ENCODE data around the gene GPR137.

GPR137 gene

DNA sequence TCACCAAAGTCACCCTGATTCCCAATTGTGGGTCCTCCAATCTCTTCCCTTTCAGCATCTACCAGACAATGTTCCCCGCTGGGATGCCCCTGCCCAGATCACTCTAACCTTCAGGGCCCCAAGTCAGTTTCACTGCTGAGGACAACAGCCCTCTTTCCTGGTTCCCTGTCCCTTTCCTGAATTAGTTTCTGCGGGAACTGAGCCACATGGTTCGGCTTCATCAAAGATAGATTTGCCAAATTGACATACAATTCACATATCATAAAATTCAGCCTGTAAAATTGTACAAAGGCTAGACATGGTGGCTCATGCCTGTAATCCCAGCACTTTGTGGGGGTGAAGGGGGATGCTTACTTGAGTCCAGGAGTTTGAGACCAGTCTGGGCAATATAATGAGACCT, 42.3 kb downstream of the GPR137 start:
- Histone ChIP-seq H2BK15ac (replicated peaks; ENCODE audit: low read depth) (no peak overlapping the region), H4K5ac (ENCODE audit: low read length) (no peak overlapping the region), H3K9ac (ENCODE audit: low read length) (no peak overlapping the region), H3K4me1 (ENCODE audit: control insufficient read depth, low read depth, low read length) (peaks cover 2% of the 10 kb centered on the region), H4K8ac (ENCODE audit: low read depth, low read length) (no peak overlapping the region), H3K4me3 (ENCODE audit: low read length) (no peak overlapping the region), H3K18ac (ENCODE audit: low read length) (no peak overlapping the region), H3K4me2 (ENCODE audit: low read length) (no peak overlapping the region), H3K23ac (ENCODE audit: low read length) (no peak overlapping the region), H2BK5ac (ENCODE audit: low read length) (no peak overlapping the region), H3K79me2 (ENCODE audit: control insufficient read depth, insufficient read depth, low read length) (no peaks in the 10 kb centered on the region), H3K27ac (ENCODE audit: low read depth, low read length) (no peak overlapping the region), H3K4ac (ENCODE audit: low read depth, low read length) (no peak overlapping the region), H3K79me1 (ENCODE audit: low read length) (no peaks in the 10 kb centered on the region), H3K27me3 (ENCODE audit: insufficient read depth, low read length, poor library complexity) (no peaks in the 10 kb centered on the region), H3K36me3 (ENCODE audit: control insufficient read depth, insufficient read depth, low read length) (no peaks in the 10 kb centered on the region), H2AK5ac (ENCODE audit: low read length) (no peak overlapping the region), H2BK120ac (ENCODE audit: low read depth, low read length) (no peak overlapping the region), H3K56ac (ENCODE audit: low read length) (no peak overlapping the region)
- DNase-seq: no peak
- WGBS (ENCODE audit: extremely low coverage, insufficient coverage, low lambda C conversion rate): no CpG with 5 or more reads among the region's 3 CpGs

DNA sequence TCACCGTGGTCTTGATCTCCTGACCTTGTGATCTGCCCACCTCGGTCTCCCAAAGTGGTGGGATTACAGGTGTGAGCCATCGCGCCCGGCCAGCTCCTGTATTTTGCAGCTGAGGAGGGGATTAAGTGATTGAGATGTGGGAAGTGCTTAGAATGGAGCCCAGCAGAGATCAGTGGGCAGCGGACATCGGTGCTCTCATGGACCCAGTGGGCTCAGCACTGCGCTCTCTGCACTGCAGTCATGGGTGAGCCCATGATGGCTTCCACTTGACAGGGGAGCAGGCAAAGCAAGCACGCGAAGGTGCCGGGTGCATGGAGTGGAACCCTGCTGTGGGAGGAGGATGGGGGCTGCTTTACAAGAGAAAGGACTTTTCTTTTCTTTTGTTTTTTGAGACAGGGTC, 45.2 kb downstream of the GPR137 start:
- DNase-seq: no peak
- no peak overlapping the region for H3K4ac ChIP-seq (ENCODE audit: low read depth, low read length)
- H3K27ac ChIP-seq (ENCODE audit: low read depth, low read length): no peak overlapping the region
- H3K4me1 ChIP-seq (ENCODE audit: control insufficient read depth, low read depth, low read length): peaks cover 2% of the 10 kb centered on the region
- no peak overlapping the region for H3K23ac ChIP-seq (ENCODE audit: low read length)
- H3K4me3 ChIP-seq (ENCODE audit: low read length): no peak overlapping the region
- no peak overlapping the region for H2BK120ac ChIP-seq (ENCODE audit: low read depth, low read length)
- no peak overlapping the region for H3K9ac ChIP-seq (ENCODE audit: low read length)
- H4K8ac ChIP-seq (ENCODE audit: low read depth, low read length): no peak overlapping the region
- no peak overlapping the region for H3K4me2 ChIP-seq (ENCODE audit: low read length)
- H3K79me2 ChIP-seq (ENCODE audit: control insufficient read depth, insufficient read depth, low read length): no peaks in the 10 kb centered on the region
- H3K56ac ChIP-seq (ENCODE audit: low read length): no peak overlapping the region
- H2BK5ac ChIP-seq (ENCODE audit: low read length): no peak overlapping the region
- no peak overlapping the region for H3K18ac ChIP-seq (ENCODE audit: low read length)
- no peaks in the 10 kb centered on the region for H3K27me3 ChIP-seq (ENCODE audit: insufficient read depth, low read length, poor library complexity)
- no peak overlapping the region for H4K5ac ChIP-seq (ENCODE audit: low read length)
- H3K36me3 ChIP-seq (ENCODE audit: control insufficient read depth, insufficient read depth, low read length): no peaks in the 10 kb centered on the region
- no peak overlapping the region for H2BK15ac ChIP-seq (replicated peaks; ENCODE audit: low read depth)
- no CpG with 5 or more reads among the region's 11 CpGs for WGBS (ENCODE audit: extremely low coverage, insufficient coverage, low lambda C conversion rate)
- no peak overlapping the region for H2AK5ac ChIP-seq (ENCODE audit: low read length)
- no peaks in the 10 kb centered on the region for H3K79me1 ChIP-seq (ENCODE audit: low read length)

DNA sequence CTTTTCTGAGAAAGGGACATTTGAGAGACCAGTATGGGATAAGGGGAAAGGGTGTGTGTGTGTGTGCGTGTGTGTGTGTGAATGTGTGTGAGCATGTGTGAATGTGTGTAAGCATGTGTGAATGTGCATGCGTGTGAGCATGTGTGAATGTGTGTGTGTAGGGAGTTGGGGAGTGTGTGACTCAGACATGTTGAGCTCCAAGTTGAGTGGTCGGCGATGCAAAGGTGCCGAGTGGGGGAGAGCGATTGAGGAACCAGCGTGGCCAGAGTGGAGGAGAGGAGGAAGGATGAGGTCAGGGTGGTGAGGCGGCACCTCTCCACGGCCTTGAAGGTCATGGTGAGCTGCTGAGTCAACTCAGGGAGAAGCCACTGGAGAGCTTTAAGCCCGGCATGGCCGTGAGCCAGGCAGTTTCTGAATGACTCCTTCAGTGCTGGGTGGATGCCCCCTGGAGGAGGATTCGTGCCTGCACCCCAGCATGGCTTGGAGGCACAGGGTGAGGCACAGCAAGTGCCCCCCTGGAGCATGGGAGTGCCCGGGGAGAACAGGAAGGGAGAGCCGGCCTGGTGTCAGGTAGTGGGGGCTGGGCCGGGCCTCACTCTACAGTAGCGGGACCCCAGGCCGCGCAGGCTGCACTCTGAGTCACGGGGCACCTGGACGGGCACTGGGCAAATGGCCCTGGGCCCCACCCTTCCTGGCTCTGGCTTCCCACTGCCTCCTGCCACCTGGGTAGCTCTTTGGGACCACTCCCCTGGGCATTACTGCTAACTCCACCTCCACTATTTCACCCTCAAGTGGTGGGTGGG, 46.1 kb downstream of the GPR137 start:
- peaks cover 2% of the 10 kb centered on the region for H3K4me1 ChIP-seq (ENCODE audit: control insufficient read depth, low read depth, low read length)
- H4K8ac ChIP-seq (ENCODE audit: low read depth, low read length): no peak overlapping the region
- H3K9ac ChIP-seq (ENCODE audit: low read length): no peak overlapping the region
- H3K4ac ChIP-seq (ENCODE audit: low read depth, low read length): no peak overlapping the region
- no peak overlapping the region for H2BK15ac ChIP-seq (replicated peaks; ENCODE audit: low read depth)
- H2BK120ac ChIP-seq (ENCODE audit: low read depth, low read length): no peak overlapping the region
- WGBS (ENCODE audit: extremely low coverage, insufficient coverage, low lambda C conversion rate): 100% methylated on average over 1 of the region's 20 CpGs
- no peak overlapping the region for H4K5ac ChIP-seq (ENCODE audit: low read length)
- H3K36me3 ChIP-seq (ENCODE audit: control insufficient read depth, insufficient read depth, low read length): no peaks in the 10 kb centered on the region
- H3K27ac ChIP-seq (ENCODE audit: low read depth, low read length): no peak overlapping the region
- peak; percentile 71 for DNase-seq
- H3K27me3 ChIP-seq (ENCODE audit: insufficient read depth, low read length, poor library complexity): no peaks in the 10 kb centered on the region
- peak overlapping the region; percentile 90 for H2AK5ac ChIP-seq (ENCODE audit: low read length)
- no peak overlapping the region for H2BK5ac ChIP-seq (ENCODE audit: low read length)
- H3K79me2 ChIP-seq (ENCODE audit: control insufficient read depth, insufficient read depth, low read length): no peaks in the 10 kb centered on the region
- H3K23ac ChIP-seq (ENCODE audit: low read length): peak overlapping the region; percentile 66
- H3K4me2 ChIP-seq (ENCODE audit: low read length): no peak overlapping the region
- no peak overlapping the region for H3K18ac ChIP-seq (ENCODE audit: low read length)
- H3K4me3 ChIP-seq (ENCODE audit: low read length): no peak overlapping the region
- H3K56ac ChIP-seq (ENCODE audit: low read length): peak overlapping the region; percentile 79
- H3K79me1 ChIP-seq (ENCODE audit: low read length): no peaks in the 10 kb centered on the region

DNA sequence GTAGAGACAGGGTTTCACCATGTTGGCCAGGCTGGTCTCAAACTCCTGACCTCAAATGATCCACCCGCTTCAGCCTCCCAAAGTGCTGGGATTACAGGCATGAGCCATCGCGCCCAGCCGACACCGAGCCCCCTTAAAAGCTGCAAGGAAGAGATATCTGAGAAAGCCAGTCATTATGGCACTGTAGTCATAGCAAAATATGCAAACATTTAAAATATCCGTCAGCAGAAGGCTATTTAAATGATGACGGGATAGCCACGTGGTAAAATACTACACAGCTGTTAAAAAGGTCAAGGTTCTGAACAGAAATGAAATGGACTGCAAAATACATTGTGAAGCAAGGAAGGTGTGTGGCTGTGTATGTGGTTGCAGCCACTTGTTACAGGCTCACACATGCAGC, 47.9 kb downstream of the GPR137 start:
- no peak overlapping the region for H3K56ac ChIP-seq (ENCODE audit: low read length)
- H2BK120ac ChIP-seq (ENCODE audit: low read depth, low read length): no peak overlapping the region
- H2BK15ac ChIP-seq (replicated peaks; ENCODE audit: low read depth): no peak overlapping the region
- H3K4me3 ChIP-seq (ENCODE audit: low read length): no peak overlapping the region
- no peaks in the 10 kb centered on the region for H3K27me3 ChIP-seq (ENCODE audit: insufficient read depth, low read length, poor library complexity)
- no peak overlapping the region for H2BK5ac ChIP-seq (ENCODE audit: low read length)
- H3K4me2 ChIP-seq (ENCODE audit: low read length): no peak overlapping the region
- H3K79me1 ChIP-seq (ENCODE audit: low read length): no peaks in the 10 kb centered on the region
- no peak overlapping the region for H3K4ac ChIP-seq (ENCODE audit: low read depth, low read length)
- H3K23ac ChIP-seq (ENCODE audit: low read length): no peak overlapping the region
- H3K18ac ChIP-seq (ENCODE audit: low read length): no peak overlapping the region
- no CpG with 5 or more reads among the region's 8 CpGs for WGBS (ENCODE audit: extremely low coverage, insufficient coverage, low lambda C conversion rate)
- no peak for DNase-seq
- peaks cover 2% of the 10 kb centered on the region for H3K4me1 ChIP-seq (ENCODE audit: control insufficient read depth, low read depth, low read length)
- no peak overlapping the region for H3K9ac ChIP-seq (ENCODE audit: low read length)
- no peak overlapping the region for H4K8ac ChIP-seq (ENCODE audit: low read depth, low read length)
- no peak overlapping the region for H4K5ac ChIP-seq (ENCODE audit: low read length)
- H3K36me3 ChIP-seq (ENCODE audit: control insufficient read depth, insufficient read depth, low read length): no peaks in the 10 kb centered on the region
- no peak overlapping the region for H3K27ac ChIP-seq (ENCODE audit: low read depth, low read length)
- H2AK5ac ChIP-seq (ENCODE audit: low read length): no peak overlapping the region
- H3K79me2 ChIP-seq (ENCODE audit: control insufficient read depth, insufficient read depth, low read length): no peaks in the 10 kb centered on the region

DNA sequence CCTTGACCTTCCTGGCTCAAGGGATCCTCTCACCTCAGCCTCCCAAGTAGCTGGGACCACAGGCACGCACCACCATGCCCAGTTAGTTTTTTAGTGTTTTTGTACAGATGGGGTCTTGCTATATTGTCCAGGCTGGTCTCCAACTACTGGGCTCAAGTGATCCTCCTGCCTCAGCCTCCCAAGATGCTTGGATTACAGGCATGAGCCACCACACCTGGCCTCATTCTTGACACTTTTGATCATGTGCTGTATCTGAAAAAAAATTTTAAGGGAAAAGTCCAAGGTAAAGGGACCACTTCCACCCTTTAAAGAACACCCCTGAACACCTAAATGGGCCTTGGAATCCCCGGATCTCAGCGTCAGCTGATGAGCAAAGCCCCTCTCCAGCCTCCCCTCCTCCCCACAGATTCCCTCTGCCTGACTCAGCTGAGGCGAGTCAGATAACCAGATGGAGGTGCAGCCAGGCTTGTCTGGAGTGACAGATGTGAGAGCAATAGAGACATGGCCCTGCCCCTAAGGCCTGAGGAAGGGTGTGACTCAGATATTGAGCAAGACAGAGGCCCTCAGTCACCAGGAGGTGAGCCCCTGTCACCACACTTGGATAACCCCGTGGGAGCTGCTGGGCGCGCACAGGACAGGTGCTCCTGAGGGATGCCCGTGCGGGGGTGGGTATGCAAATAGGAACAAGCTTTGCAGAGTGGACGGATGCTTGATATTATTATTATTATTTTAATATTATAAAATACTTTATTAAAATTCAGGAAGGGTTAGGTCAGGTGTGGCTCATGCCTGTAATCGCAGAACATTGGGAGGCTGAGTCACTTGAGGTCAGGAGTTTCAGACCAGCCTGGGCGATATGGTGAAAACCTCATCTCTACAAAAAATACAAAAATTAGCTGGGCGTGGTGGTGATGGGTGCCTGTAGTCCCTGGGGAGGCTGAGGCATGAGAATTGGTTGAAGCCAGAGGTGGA, 49.4 kb downstream of the GPR137 start:
- Histone ChIP-seq H3K79me1 (ENCODE audit: low read length) (no peaks in the 10 kb centered on the region), H2BK120ac (ENCODE audit: low read depth, low read length) (no peak overlapping the region), H3K4me3 (ENCODE audit: low read length) (no peak overlapping the region), H2AK5ac (ENCODE audit: low read length) (no peak overlapping the region), H4K5ac (ENCODE audit: low read length) (no peak overlapping the region), H3K27ac (ENCODE audit: low read depth, low read length) (no peak overlapping the region), H3K56ac (ENCODE audit: low read length) (no peak overlapping the region), H2BK15ac (replicated peaks; ENCODE audit: low read depth) (no peak overlapping the region), H3K18ac (ENCODE audit: low read length) (no peak overlapping the region), H3K4ac (ENCODE audit: low read depth, low read length) (no peak overlapping the region), H3K4me1 (ENCODE audit: control insufficient read depth, low read depth, low read length) (peaks cover 2% of the 10 kb centered on the region), H3K9ac (ENCODE audit: low read length) (no peak overlapping the region), H3K4me2 (ENCODE audit: low read length) (no peak overlapping the region), H3K23ac (ENCODE audit: low read length) (no peak overlapping the region), H2BK5ac (ENCODE audit: low read length) (no peak overlapping the region), H3K79me2 (ENCODE audit: control insufficient read depth, insufficient read depth, low read length) (no peaks in the 10 kb centered on the region), H3K27me3 (ENCODE audit: insufficient read depth, low read length, poor library complexity) (no peaks in the 10 kb centered on the region), H3K36me3 (ENCODE audit: control insufficient read depth, insufficient read depth, low read length) (no peaks in the 10 kb centered on the region), H4K8ac (ENCODE audit: low read depth, low read length) (no peak overlapping the region)
- WGBS (ENCODE audit: extremely low coverage, insufficient coverage, low lambda C conversion rate): no CpG with 5 or more reads among the region's 13 CpGs
- peak; percentile 97 for DNase-seq

Data from mesendoderm (in vitro differentiated cells).